ENCODE measurements around the gene SNU13. TPM values are rescaled to one million over a fixed set of nuclear protein-coding genes. Genes with fewer than 3 reads are reported as not detected.
"Not testable (repeated sequence)": the region's sequence is repeated elsewhere in the genome, so short reads cannot be mapped to it uniquely, and the experiment has no call there.

Gene SNU13
- total RNA-seq, 1 donor from 2014 or later = 35.9 TPM

DNA sequence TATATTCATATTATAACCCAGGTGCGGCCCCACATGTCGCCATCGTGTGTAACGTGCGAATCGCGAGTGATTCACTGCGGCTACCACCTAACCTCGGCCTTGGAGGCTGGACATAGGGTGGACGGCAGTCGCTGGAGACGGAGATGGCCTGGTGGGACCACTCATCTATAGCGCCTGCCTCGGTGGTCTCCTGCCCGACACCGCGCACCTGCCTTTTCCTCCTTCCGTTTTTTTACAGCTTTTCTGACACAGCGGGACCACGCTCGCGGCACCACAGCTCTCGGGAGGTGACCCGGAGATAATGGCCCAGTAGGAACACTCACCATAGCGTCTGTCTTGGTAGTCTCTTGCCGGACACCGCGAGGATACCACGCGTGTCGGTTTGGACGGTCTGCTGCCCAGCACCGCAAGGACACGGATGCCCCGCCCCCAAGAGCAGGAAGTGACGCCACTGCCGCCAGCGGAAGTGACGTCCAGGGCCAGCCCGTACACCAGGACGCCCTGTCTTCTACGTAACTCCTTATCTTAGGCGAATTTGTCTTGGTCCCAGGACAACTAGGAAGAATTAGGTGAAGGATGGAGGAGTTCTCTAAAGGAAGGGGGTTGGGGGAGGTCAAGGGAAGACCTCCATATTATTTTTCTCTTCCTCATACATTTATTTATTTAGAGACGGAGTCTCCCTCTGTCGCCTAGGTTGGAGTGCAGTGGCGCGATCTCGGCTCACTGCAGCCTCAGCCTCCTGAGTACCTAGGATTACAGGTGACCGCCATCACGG is 6.4 kb downstream of the SNU13 start:
- DNase-seq (ENCODE audit: low spot score) = peak; percentile 86

DNA sequence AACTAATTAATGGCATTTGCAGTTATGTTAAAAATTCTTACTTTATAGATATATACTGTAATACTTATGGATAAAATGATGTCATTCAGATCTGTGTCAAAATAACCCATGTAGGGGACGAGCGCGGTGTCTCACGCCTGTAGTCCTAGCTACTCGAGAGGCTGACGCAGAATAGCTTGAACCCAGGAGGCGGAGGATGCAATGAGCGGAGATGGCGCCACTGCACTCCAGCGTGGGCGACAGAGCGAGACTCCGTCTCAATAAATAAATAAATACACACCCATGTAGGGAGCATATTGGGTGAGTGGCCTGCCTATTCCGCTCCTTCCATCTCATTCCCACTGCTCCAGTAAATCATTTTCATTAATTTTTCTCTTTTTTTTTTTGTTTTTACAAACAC is 7.1 kb downstream of the SNU13 start:
- no peak for DNase-seq (ENCODE audit: low spot score)

DNA sequence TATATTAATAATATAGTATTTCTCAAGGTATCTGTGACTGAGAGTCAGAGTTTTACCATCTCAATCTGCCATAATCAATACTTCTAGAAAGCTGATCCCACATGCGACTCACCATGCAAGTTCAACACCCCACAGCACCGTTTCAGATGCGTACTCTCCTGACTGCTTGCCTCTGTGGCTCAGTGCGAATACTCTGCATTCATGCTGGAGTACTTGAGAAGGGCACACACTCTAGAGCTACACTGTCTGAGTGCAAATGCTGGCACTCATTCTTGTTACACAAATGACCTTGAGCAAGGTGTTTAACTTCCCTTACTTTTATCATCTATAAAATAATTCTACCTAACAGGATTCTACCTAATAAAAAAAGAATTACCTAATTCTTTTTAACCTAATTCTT is 12.5 kb downstream of the SNU13 start:
- no peak for DNase-seq (ENCODE audit: low spot score)

DNA sequence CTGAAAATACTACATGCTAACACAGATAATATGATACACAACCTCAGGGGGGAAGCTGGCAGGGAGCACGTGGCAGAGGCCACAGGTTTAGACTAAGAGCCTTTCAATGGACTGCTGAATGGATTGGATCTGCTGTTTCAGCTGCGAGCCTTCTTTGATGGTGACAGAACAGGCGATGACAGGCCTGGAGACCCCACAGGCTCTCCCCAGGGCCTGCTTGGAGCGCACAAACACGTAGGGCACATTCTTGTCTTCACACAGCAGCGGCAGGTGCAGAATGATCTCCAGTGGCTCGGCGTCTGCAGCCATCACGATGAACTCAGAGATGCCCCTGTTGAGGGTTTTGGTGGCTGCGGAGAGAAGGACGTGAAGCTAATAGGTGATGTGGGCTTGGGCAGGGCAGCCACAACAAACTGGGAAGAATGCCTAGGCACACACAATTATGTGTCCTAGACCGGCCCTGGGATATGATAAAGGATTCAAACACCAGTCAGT is 13.8 kb downstream of the SNU13 start:
- DNase-seq (ENCODE audit: low spot score) = no peak

DNA sequence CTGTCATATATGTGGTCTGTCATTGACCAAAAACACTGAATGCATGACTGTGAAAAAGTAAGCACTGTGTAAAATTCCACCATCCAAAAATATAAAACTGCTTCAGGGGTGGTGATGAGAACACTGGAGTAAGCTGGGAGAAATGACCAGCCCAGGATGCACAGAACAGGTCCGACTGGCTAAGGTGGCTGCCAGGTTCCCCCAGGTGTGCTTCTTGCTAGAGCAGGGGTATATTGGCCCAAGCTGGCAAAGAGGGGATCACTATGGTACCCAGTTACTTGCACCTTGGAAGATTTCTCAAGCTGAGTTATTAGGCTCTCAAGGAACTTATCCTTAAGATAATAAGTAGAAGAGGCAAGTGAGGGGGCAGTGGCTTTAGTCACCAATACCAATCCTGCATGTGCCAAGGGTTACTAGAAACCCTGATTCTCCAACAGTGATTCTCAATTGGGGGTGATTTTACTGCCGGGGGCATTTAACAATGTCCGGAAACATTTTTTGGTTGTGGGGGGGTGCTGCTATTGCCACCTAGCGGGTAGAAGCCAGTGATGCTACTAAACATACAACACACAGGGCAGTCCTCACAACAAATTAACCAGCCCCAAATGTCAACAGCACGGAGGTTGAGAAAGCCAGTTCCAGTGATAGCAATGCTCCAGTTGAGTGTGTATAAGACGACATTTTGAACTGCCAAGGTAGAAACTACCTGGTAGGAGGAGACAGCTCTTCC is 15.7 kb downstream of the SNU13 start:
- no peak for DNase-seq (ENCODE audit: low spot score)

DNA sequence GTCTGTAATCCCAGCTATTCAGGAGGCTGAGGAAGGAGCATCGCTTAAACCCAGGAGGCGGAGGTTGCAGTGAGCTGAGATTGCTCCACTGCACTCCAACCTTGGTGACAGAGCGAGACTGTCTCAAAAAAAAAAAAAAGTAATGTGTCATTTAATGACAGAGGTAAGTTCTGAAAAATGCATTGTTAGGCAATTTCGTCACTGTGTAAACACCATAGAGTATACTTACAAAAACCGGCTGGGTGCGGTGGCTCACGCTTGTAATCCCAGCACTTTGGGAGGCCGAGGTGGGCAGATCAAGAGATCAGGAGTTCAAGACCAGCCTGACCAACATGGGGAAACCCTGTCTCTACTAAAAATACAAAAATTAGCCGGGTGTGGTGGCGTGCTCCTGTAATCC is 16.6 kb downstream of the SNU13 start:
- DNase-seq (ENCODE audit: low spot score) = not testable (repeated sequence)

DNA sequence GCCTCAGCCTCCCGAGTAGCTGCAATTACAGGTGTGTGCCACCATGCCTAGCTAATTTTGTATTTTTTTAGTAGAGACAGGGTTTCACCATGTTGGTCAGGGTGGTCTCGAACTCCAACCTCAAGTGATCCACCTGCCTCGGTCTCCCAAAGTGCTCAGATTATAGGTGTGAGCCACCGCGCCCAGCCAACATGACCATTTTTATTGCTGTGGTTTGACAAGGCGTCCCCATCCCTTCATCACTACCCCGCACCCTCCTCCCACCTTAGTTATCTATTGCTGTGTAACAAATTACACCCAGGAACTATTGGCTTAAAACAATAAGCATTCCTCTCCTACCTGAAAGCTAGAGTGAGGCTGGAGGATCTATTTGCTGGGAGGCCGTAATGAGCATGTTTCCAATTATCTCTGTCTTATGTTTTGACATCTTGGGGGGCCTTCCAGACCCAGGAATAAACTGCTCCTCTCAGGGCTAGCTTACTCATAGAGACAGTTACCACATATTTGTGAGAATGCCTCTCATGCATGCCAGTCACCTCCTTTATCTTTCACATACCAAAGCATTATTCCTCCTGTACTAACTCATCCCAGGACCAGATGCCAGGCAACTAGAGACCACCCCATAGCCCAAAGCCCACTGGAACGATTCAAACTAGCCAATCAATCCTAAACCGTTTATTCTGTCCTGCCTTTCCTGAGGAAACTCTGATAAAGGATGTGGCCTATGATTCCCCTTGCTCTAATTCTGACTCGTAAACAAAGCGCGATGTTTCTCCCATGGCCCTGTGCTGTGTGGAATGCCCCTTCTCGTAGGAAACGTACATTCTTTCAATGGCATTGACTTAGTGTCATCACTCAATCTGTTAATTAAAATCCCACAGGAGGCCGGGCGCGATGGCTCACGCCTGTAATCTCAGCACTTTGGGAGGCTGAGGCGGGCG is 19.4 kb downstream of the SNU13 start:
- no peak for DNase-seq (ENCODE audit: low spot score)

DNA sequence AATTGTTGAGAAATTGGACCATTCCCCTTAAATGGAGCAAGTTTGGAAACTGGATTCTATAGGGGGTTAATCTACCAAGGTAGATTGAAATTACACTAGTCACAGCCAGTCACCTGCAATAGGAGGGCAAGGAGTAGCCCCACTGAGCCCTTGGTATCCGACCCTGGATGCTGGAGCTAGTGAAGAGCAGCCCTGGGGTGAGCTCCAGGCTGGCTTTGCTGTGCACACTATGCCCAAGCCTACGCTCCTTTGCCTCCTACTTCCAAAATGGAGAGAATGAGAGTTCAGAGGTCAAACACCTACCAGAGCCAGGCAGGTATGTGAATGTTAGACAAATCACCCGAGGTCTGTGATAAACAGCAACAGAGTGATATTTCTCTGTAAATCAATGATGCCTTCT is 23.7 kb downstream of the SNU13 start:
- DNase-seq (ENCODE audit: low spot score) = no peak

DNA sequence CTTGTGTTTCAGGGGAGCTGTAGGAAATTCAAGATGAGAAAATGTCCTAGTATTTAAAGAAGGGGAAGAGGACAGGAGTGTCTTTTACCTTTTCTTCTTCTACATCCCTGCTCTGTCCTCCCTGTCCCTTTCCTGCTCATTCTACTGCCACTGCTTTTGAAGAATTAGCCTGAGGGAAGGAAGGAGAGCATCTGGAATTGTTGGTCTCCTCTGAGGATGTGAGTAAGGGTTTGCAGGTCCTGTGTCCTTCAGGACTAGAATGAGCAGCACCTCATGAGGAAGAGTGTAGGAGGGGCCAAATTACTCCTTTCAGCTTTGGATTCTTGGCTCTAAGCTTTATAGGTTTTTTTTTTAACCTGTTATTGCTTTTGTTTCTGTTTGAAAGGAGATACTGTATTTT is 24.2 kb downstream of the SNU13 start:
- DNase-seq (ENCODE audit: low spot score) = no peak

DNA sequence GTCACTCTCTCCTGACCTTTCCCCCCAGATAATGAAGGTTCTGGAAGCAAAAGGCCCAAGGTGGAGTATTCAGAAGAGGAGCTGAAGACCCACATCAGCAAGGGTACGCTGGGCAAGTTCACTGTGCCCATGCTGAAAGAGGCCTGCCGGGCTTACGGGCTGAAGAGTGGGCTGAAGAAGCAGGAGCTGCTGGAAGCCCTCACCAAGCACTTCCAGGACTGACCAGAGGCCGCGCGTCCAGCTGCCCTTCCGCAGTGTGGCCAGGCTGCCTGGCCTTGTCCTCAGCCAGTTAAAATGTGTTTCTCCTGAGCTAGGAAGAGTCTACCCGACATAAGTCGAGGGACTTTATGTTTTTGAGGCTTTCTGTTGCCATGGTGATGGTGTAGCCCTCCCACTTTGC is 25.1 kb downstream of the SNU13 start:
- not testable (repeated sequence) for DNase-seq (ENCODE audit: low spot score)

DNA sequence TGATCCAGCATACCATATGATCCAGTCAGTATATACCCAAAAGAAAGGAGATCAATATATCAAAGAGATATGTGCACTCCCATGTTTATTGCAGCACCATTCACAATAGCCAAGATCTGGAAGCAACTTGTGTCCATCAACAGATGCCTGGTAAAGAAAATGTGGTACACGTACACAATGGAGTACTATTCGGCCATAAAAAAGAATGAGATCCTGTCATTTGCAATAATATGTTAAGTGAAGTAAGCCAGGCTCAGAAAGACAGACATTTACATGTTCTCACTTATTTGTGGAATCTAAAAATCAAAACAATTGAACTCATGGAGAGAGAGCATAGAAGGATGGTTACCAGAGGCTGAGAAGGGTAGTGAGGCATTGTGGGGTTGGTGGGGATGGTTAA is 27.0 kb downstream of the SNU13 start:
- no peak for DNase-seq (ENCODE audit: low spot score)

DNA sequence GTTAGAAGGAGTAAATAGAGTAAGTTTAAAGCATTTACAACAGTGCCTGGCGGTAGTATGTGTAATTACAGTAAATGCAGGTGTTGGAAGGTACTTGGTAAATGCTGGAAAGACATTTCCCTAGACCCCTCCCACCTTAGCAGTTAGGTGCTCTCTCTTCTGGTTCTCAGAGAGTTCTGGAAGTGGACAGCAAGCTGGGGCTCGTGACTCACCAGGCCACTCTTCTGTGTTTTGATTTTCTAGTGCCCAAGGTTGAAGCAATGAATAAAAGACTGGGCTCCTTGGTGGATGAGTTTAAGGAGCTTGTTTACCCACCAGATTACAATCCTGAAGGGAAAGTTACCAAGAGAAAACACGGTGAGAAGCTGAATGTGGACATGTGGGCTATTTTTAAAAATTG is 27.6 kb downstream of the SNU13 start:
- no peak for DNase-seq (ENCODE audit: low spot score)

DNA sequence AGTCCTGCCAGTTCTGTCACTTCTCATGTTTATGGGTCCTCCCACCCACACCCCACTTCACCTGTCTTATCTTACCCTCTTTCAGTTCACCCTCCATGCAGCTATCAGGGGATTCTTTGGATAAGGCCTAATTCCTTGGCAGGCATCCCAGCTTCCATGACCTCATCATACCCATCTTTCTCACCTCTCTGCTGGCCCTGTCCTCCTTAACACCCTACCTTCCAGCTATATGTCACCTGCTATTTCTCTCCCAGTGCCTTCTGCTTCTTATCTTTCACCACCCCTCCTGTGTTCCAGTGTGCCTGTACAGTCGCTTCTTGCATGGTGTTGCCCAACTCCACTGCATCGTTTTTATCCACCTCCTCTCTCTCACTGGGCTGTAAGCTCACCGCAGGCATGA is 28.3 kb downstream of the SNU13 start:
- no peak for DNase-seq (ENCODE audit: low spot score)

DNA sequence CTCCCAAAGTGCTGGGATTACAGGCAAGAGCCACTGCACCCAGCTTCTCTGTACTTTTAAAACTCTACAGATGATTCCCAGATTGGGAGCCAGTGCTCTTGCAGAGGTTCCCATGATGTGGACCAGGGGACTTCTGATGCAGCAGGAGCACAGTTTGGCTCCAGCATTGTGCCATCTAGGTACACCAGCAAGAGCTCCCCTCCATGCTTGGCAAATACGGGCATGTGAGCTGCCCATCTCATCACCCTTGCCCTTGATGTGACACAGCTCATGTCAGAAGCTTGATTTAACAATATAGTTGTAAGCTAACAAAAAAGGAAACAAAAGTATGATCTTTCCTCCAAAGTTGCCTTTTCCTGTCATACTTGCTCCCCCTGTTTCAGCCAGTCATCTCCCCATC is 28.7 kb downstream of the SNU13 start:
- DNase-seq (ENCODE audit: low spot score) = no peak

DNA sequence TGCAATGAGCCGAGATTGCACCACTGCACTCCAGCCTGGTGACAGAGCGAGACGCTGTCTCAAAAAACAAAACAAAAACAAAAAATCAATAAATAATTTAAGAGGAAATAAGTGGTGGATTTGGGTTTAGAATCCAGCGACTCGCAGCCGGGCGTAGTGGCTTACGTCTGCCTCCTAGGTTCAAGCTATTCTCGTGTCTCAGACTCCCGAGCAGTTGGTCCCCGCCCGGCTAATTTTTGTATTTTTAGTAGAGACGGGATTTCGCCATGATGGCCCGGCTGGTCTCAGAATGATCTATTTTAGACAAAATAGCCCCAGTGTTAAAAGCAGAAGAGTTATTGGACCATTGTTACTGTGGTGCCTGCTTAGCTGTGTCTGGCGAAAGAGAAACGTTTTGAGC is 29.8 kb downstream of the SNU13 start:
- DNase-seq (ENCODE audit: low spot score) = no peak

DNA sequence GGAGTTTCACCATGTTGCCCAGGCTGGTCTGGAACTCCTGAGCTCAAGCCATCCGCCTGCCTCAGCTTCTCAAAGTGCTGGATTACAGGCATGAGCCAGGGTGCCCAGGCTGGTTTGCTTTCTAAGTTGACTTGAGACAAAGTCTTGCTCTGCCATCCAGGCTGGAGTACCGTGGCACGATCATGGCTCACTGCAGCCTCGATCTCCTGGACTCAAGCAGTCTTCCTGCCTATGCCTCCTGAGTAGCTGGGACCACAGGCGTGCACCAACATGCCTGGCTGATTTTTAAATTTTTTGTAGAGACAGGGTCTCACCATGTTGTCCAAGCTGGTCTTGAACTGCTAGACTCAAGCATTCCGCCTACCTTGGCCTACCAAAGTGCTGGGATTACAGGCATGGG is 31.0 kb downstream of the SNU13 start:
- DNase-seq (ENCODE audit: low spot score) = no peak

DNA sequence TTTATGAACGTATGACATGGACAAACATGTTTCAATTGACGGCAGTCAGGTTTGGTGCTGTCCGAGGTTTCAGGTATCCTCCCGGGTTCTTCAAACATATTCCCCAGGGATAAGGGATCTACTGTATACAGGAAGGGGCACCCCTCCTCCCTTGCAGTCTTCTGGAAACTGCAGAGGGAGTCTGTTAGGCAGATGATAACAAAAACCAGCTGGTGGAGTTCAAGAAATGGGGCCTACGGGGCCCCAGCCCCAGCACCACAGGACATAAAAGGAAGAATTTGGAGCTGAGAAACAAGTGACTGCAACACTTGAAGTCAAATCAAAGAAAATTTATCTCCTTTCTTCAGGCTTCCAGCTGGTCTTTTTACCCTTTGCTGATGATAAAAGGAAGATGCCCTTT is 32.1 kb downstream of the SNU13 start:
- DNase-seq (ENCODE audit: low spot score) = peak; percentile 86

DNA sequence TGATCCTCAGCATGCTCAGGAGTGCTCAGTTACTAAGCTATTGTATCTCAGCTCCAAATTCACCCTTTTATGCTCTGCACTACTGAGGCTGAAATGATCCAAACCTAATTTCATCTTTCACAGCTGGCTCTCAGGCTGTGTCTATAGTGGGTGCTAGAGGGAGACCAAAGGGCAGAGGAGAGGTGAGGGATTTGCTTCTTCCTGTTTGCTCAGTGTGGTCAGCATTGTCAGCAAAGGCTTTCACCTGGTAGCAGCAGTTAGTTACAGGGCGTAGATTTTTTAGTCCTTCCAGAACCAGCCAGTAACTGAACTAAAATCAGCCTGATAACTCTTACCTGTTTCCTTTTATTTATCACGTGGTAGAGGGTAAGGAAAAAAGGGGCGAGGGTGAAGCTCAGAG is 34.3 kb downstream of the SNU13 start:
- DNase-seq (ENCODE audit: low spot score) = no peak

DNA sequence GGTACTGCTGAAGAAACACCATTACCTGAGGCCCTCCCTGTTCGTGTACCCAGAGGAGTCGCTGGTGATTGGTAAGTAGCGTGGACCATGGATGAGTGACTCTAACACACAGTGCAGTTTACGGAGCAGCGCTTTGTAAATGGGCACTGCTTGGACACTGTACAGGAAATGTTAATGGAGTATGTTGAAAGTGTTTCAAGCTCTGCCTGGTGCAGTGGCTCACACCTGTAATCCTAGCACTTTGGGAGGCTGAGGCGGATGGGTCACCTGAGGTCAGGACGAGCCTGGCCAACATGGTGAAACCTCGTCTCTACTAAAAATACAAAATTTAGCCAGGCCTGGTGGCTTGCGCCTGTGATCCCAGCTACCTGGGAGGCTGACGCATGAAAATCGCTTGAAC is 37.8 kb downstream of the SNU13 start:
- DNase-seq (ENCODE audit: low spot score) = no peak

DNA sequence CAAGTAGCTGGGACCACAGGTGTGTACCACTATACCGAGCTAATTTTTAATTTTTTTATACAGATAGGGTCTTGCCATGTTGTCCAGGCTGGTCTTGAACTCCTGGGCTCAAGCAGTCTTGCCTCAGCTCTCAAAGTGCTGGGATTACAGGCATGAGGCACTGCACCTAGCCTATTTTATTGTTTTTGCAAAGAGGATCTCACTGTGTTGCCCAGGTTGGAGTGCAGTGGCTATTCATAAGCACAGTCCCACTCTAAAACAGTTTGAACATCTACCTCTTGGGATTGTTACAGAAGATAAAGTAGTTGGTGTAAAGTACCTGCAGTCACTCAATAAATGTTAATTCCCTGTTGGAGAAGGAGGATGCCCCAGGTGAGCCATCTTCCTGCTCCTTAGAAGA is 38.4 kb downstream of the SNU13 start:
- no peak for DNase-seq (ENCODE audit: low spot score)

DNA sequence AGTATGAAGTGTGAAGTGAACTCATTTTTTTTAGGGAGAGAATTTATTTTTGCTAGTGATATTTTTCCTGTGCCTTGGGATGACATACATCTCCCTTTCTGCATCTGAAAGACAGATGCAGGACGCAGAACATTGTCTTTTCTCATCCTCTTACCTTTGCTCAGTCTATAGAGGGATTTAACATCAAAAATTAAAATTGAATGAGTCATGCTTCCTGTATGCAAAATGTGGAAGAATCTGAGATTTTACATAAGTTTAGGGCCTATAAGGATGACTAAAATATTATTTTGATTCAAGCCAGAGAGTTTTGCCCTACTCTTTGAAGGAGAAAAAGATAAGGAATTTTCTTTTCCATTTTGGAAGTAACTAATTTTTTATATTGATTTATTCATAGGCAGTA is 40.2 kb downstream of the SNU13 start:
- no peak for DNase-seq (ENCODE audit: low spot score)

DNA sequence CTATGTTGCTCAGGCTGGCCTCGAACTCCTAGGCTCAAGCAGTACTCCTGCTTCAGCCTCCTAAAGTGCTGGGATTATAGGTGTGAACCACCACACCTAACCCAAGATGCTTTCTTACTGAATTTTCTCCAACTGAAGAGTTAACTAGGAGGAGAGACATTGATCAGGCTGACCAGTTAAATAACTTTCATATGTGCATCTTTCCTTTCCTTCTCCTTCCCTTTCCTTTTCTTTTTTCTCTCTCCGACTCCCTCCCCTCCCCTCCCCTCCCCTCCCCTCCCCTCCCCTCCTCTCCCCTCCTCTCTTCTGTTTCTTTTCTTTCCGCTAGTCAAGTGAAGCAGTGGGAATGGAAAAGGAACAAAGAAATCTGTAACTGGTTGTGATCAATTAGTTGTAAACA is 40.9 kb downstream of the SNU13 start:
- no peak for DNase-seq (ENCODE audit: low spot score)
